Panc1 (cell line): ENCODE measurements around the gene SUPT3H. TPM values are rescaled to one million over a fixed set of nuclear protein-coding genes. Genes with fewer than 3 reads are reported as not detected.

Source experiments
- ATAC-seq: fragments of 200-7000 bp; cut with Tn5 transposase; 2 replicates; pipeline ENCODE4 v1.9.1; 2020; ENCODE audit warnings: mild to moderate bottlenecking, moderate library complexity
- BruUV-seq: library from RNA; stranded (reverse); fragments of 400-500 nt; replicated peaks from 2 replicates; lab custom pipeline; 2021; lab: Mats Ljungman, UMichigan
- CTCF ChIA-PET: fragments of 300-600 bp; sonication (Branson Sonifier 250); formaldehyde crosslinking; loops from one replicate; lab custom pipeline; 2022; ENCODE audit warnings: antibody characterized with exemption; lab: Charles Lee
- POLR2A ChIA-PET: fragments of 300-600 bp; sonication (Branson Sonifier 250); formaldehyde crosslinking; loops from one replicate; lab custom pipeline; 2022; ENCODE audit warnings: antibody characterized with exemption; lab: Charles Lee
- DNase-seq: peaks from one replicate; pipeline ENCODE4 v3.0.0-alpha.2; 2010; ENCODE audit warnings: low read depth, low spot score
- H3K27ac ChIP-seq: 2 replicates; pipeline ENCODE4 v1.5.1; 2011; ENCODE audit warnings: mild to moderate bottlenecking, low read length, inconsistent platforms
- H3K27me3 ChIP-seq: fragments of 200-500 bp; sonication (Bioruptor generic); 2 replicates; pipeline ENCODE4 v1.6.0; 2014; ENCODE audit warnings: low read length, inconsistent platforms; ENCODE audit not compliant: control insufficient read depth, insufficient read depth
- H3K36me3 ChIP-seq: fragments of 200-500 bp; sonication (Bioruptor generic); 2 replicates; pipeline ENCODE4 v1.5.1; 2014; ENCODE audit warnings: inconsistent platforms, mild to moderate bottlenecking, low read length, moderate library complexity; ENCODE audit not compliant: control insufficient read depth, insufficient read depth
- H3K4me1 ChIP-seq: 2 replicates; pipeline ENCODE4 v1.5.1; 2011; ENCODE audit warnings: inconsistent platforms, mild to moderate bottlenecking, low read length, moderate library complexity; ENCODE audit not compliant: control insufficient read depth, insufficient read depth
- H3K4me3 ChIP-seq, 2 experiments: 2 replicates each; pipeline ENCODE4 v1.5.1; 2011 to 2012; ENCODE audit warnings: low read depth in 2 of 2, low read length in 2 of 2, mild to moderate bottlenecking in 2 of 2, inconsistent platforms in 1 of 2, moderate library complexity in 1 of 2
- H3K9me3 ChIP-seq: fragments of 200-500 bp; sonication (Bioruptor generic); 2 replicates; pipeline ENCODE4 v1.5.1; 2014; ENCODE audit warnings: low read depth, mild to moderate bottlenecking, inconsistent platforms, low read length, moderate library complexity; ENCODE audit not compliant: control insufficient read depth, insufficient read depth
- CTCF ChIP-seq: fragments of 450-650 bp; IDR thresholded peaks from 2 replicates; pipeline ENCODE4 v1.5.1; 2017; ENCODE audit warnings: mild to moderate bottlenecking
- POLR2AphosphoS5 ChIP-seq: IDR thresholded peaks from 2 replicates; pipeline ENCODE4 v1.6.1; 2012; ENCODE audit warnings: mild to moderate bottlenecking, low read depth, low read length, moderate library complexity
- REST ChIP-seq, 2 experiments: IDR thresholded peaks; 2 replicates each; pipeline ENCODE4 v1.6.1; 2011 to 2012; ENCODE audit warnings: low read depth in 2 of 2, control low read depth in 1 of 2, low read length in 1 of 2, mild to moderate bottlenecking in 1 of 2, moderate library complexity in 1 of 2; ENCODE audit not compliant: insufficient read depth in 1 of 2
- SIN3A ChIP-seq: IDR thresholded peaks from 2 replicates; pipeline ENCODE4 v1.6.1; 2012; ENCODE audit warnings: low read depth, mild to moderate bottlenecking, low read length, moderate library complexity, borderline replicate concordance; ENCODE audit not compliant: insufficient read depth
- TCF7L2 ChIP-seq: IDR thresholded peaks from 2 replicates; pipeline ENCODE4 v1.6.1; 2011; ENCODE audit warnings: mild to moderate bottlenecking, low read depth, low read length, inconsistent platforms
- in situ Hi-C: cut with HindIII; loops from 2 replicates; pipeline ENCODE4 v1.10.0; 2016; ENCODE audit warnings: low sequenced_read_pairs, low pct_unique_long_range_greater_than_20kb
- intact Hi-C: fragments of 100-400 bp; cut with micrococcal nuclease; formaldehyde crosslinking; loops from one replicate; pipeline ENCODE4 v1.10.0; 2022; ENCODE audit not compliant: unreplicated experiment
- total RNA-seq: library from RNA; stranded (reverse); gene quantifications from one replicate; pipeline ENCODE4 v1.2.1, GENCODE V29; 2021; ENCODE audit not compliant: unreplicated experiment

The SUPT3H gene
- total RNA-seq, 1 experiment from 2014 or later, result 11.0 TPM

- no peaks in the 10 kb centered on the region for H3K9me3 ChIP-seq
- no peak overlapping the region for H3K4me3 ChIP-seq
- no peak for DNase-seq
- ChIA-PET CTCF (no interaction called here), POLR2A (no interaction called here)
- H3K4me1 ChIP-seq, result no peaks in the 10 kb centered on the region
- ATAC-seq, result no peak
- BruUV-seq, result no TSS peak
- H3K27me3 ChIP-seq, result no peaks in the 10 kb centered on the region
- H3K36me3 ChIP-seq, result no peaks in the 10 kb centered on the region
- intact Hi-C loops (no loop called here), in situ Hi-C loops (no loop called here)
- TF ChIP-seq SIN3A, result no peak
- TF ChIP-seq CTCF, result no peak
- TF ChIP-seq REST (IDR thresholded peaks at IDR 0.05; ENCODE audit: insufficient read depth in 1 of 2, low read depth in 2 of 2, low read length in 1 of 2), result no peak
- TF ChIP-seq POLR2AphosphoS5, result no peak
- no peak for TF ChIP-seq TCF7L2
- H3K27ac ChIP-seq, result no peak overlapping the region
Measured at GRCh38 chr6:44842616-44843015, 535.1 kb downstream of the SUPT3H start.

GRCh38 chr6:44841829-44842228, 535.9 kb downstream of the SUPT3H start:
- Histone ChIP-seq H3K9me3 (no peaks in the 10 kb centered on the region), H3K27ac (no peak overlapping the region), H3K4me1 (no peaks in the 10 kb centered on the region), H3K27me3 (no peaks in the 10 kb centered on the region), H3K36me3 (no peaks in the 10 kb centered on the region), H3K4me3 (no peak overlapping the region)
- ChIA-PET POLR2A (no interaction called here), CTCF (no interaction called here)
- ATAC-seq (no peak), DNase-seq (no peak)
- TF ChIP-seq REST (IDR thresholded peaks at IDR 0.05; ENCODE audit: insufficient read depth in 1 of 2, low read depth in 2 of 2, low read length in 1 of 2) (no peak), POLR2AphosphoS5 (no peak), CTCF (no peak), SIN3A (no peak)
- in situ Hi-C loops (no loop called here), intact Hi-C loops (no loop called here)
- no TSS peak for BruUV-seq
